ENCODE data around the gene ARHGEF4. TPM values are rescaled to one million over a fixed set of nuclear protein-coding genes. Genes with fewer than 3 reads are reported as not detected.

ARHGEF4 gene
- total RNA-seq, 1 donor from 2014 or later: 0.10 TPM

- no peaks in the 10 kb centered on the region for H3K4me1 Mint-ChIP-seq (ENCODE audit: low read depth)
- peaks cover 16% of the 10 kb centered on the region for H3K27me3 Mint-ChIP-seq (ENCODE audit: insufficient read depth)
- H3K36me3 Mint-ChIP-seq (ENCODE audit: low read depth): no peaks in the 10 kb centered on the region
- no peak overlapping the region for H3K27ac Mint-ChIP-seq
- intact Hi-C loops (cut with micrococcal nuclease): no loop called here
- no peak for DNase-seq (ENCODE audit: low spot score)
- no peak overlapping the region for H3K4me3 Mint-ChIP-seq
- H3K9me3 Mint-ChIP-seq: no peaks in the 10 kb centered on the region
These were observed 191.1 kb downstream of the ARHGEF4 start for GRCh38 chr2:131027566-131028528.

GRCh38 chr2:131029812-131030211, 193.1 kb downstream of the ARHGEF4 start:
- no peak overlapping the region for H3K4me3 Mint-ChIP-seq
- H3K4me1 Mint-ChIP-seq (ENCODE audit: low read depth): no peaks in the 10 kb centered on the region
- H3K27ac Mint-ChIP-seq: no peak overlapping the region
- H3K36me3 Mint-ChIP-seq (ENCODE audit: low read depth): no peaks in the 10 kb centered on the region
- DNase-seq (ENCODE audit: low spot score): no peak
- peaks cover 27% of the 10 kb centered on the region for H3K27me3 Mint-ChIP-seq (ENCODE audit: insufficient read depth)
- intact Hi-C loops (cut with micrococcal nuclease): no loop called here
- H3K9me3 Mint-ChIP-seq: no peaks in the 10 kb centered on the region

- no peak overlapping the region for H3K27ac Mint-ChIP-seq
- H3K27me3 Mint-ChIP-seq (ENCODE audit: insufficient read depth): peaks cover 21% of the 10 kb centered on the region
- no peak overlapping the region for H3K4me3 Mint-ChIP-seq
- no peak for DNase-seq (ENCODE audit: low spot score)
- intact Hi-C loops (cut with micrococcal nuclease): no loop called here
- H3K36me3 Mint-ChIP-seq (ENCODE audit: low read depth): no peaks in the 10 kb centered on the region
- H3K9me3 Mint-ChIP-seq: no peaks in the 10 kb centered on the region
- no peaks in the 10 kb centered on the region for H3K4me1 Mint-ChIP-seq (ENCODE audit: low read depth)
These were observed 193.8 kb downstream of the ARHGEF4 start for GRCh38 chr2:131030478-131030971.

GRCh38 chr2:131031431-131031841, 194.7 kb downstream of the ARHGEF4 start:
- intact Hi-C loops (cut with micrococcal nuclease): no loop called here
- no peak for DNase-seq (ENCODE audit: low spot score)
- Mint-ChIP-seq H3K36me3 (ENCODE audit: low read depth) (no peaks in the 10 kb centered on the region), H3K27ac (no peak overlapping the region), H3K4me3 (no peak overlapping the region), H3K4me1 (ENCODE audit: low read depth) (no peaks in the 10 kb centered on the region), H3K9me3 (no peaks in the 10 kb centered on the region), H3K27me3 (ENCODE audit: insufficient read depth) (peaks cover 22% of the 10 kb centered on the region)

- H3K9me3 Mint-ChIP-seq: no peaks in the 10 kb centered on the region
- no peak overlapping the region for H3K27ac Mint-ChIP-seq
- DNase-seq (ENCODE audit: low spot score): no peak
- intact Hi-C loops (cut with micrococcal nuclease): no loop called here
- H3K4me3 Mint-ChIP-seq: no peak overlapping the region
- no peaks in the 10 kb centered on the region for H3K36me3 Mint-ChIP-seq (ENCODE audit: low read depth)
- no peaks in the 10 kb centered on the region for H3K4me1 Mint-ChIP-seq (ENCODE audit: low read depth)
- H3K27me3 Mint-ChIP-seq (ENCODE audit: insufficient read depth): peaks cover 22% of the 10 kb centered on the region
These were observed 195.2 kb downstream of the ARHGEF4 start for GRCh38 chr2:131031875-131032274.

- Mint-ChIP-seq H3K9me3 (no peaks in the 10 kb centered on the region), H3K27ac (no peak overlapping the region), H3K27me3 (ENCODE audit: insufficient read depth) (peaks cover 24% of the 10 kb centered on the region), H3K4me1 (ENCODE audit: low read depth) (no peaks in the 10 kb centered on the region), H3K4me3 (no peak overlapping the region), H3K36me3 (ENCODE audit: low read depth) (no peaks in the 10 kb centered on the region)
- intact Hi-C loops (cut with micrococcal nuclease): no loop called here
- no peak for DNase-seq (ENCODE audit: low spot score)
These were observed 195.7 kb downstream of the ARHGEF4 start for GRCh38 chr2:131032393-131032836.

- Mint-ChIP-seq H3K27ac (no peak overlapping the region), H3K4me1 (ENCODE audit: low read depth) (no peaks in the 10 kb centered on the region), H3K9me3 (no peaks in the 10 kb centered on the region), H3K27me3 (ENCODE audit: insufficient read depth) (peaks cover 29% of the 10 kb centered on the region), H3K36me3 (ENCODE audit: low read depth) (no peaks in the 10 kb centered on the region), H3K4me3 (no peak overlapping the region)
- intact Hi-C loops (cut with micrococcal nuclease): no loop called here
- DNase-seq (ENCODE audit: low spot score): no peak
These were observed 197.0 kb downstream of the ARHGEF4 start for GRCh38 chr2:131033786-131034121.

GRCh38 chr2:131034122-131035051, 197.7 kb downstream of the ARHGEF4 start:
- intact Hi-C loops (cut with micrococcal nuclease): no loop called here
- DNase-seq (ENCODE audit: low spot score): no peak
- no peak overlapping the region for H3K4me3 Mint-ChIP-seq
- no peaks in the 10 kb centered on the region for H3K36me3 Mint-ChIP-seq (ENCODE audit: low read depth)
- H3K27me3 Mint-ChIP-seq (ENCODE audit: insufficient read depth): peaks cover 29% of the 10 kb centered on the region
- H3K9me3 Mint-ChIP-seq: no peaks in the 10 kb centered on the region
- H3K4me1 Mint-ChIP-seq (ENCODE audit: low read depth): no peaks in the 10 kb centered on the region
- no peak overlapping the region for H3K27ac Mint-ChIP-seq

- intact Hi-C loops (cut with micrococcal nuclease): no loop called here
- H3K4me1 Mint-ChIP-seq (ENCODE audit: low read depth): no peaks in the 10 kb centered on the region
These were observed 198.6 kb downstream of the ARHGEF4 start for GRCh38 chr2:131035112-131035825.

GRCh38 chr2:131035826-131036231, 199.1 kb downstream of the ARHGEF4 start:
- no peak overlapping the region for H3K27ac Mint-ChIP-seq
- peaks cover 27% of the 10 kb centered on the region for H3K27me3 Mint-ChIP-seq (ENCODE audit: insufficient read depth)
- H3K36me3 Mint-ChIP-seq (ENCODE audit: low read depth): no peaks in the 10 kb centered on the region

More at GRCh38 chr2:131035112-131035825, 198.6 kb downstream of the ARHGEF4 start:
- Mint-ChIP-seq H3K27ac (no peak overlapping the region), H3K9me3 (no peaks in the 10 kb centered on the region), H3K36me3 (ENCODE audit: low read depth) (no peaks in the 10 kb centered on the region), H3K27me3 (ENCODE audit: insufficient read depth) (peaks cover 29% of the 10 kb centered on the region), H3K4me3 (no peak overlapping the region)
- DNase-seq (ENCODE audit: low spot score): no peak

GRCh38 chr2:131036269-131036668, 199.6 kb downstream of the ARHGEF4 start:
- Mint-ChIP-seq H3K9me3 (no peaks in the 10 kb centered on the region), H3K36me3 (ENCODE audit: low read depth) (no peaks in the 10 kb centered on the region), H3K4me3 (no peak overlapping the region), H3K27me3 (ENCODE audit: insufficient read depth) (peaks cover 28% of the 10 kb centered on the region), H3K27ac (no peak overlapping the region), H3K4me1 (ENCODE audit: low read depth) (peaks cover 5% of the 10 kb centered on the region)
- intact Hi-C loops (cut with micrococcal nuclease): no loop called here
- DNase-seq (ENCODE audit: low spot score): no peak

More at GRCh38 chr2:131035826-131036231, 199.1 kb downstream of the ARHGEF4 start:
- DNase-seq (ENCODE audit: low spot score): no peak
- intact Hi-C loops (cut with micrococcal nuclease): no loop called here
- Mint-ChIP-seq H3K4me3 (no peak overlapping the region), H3K4me1 (ENCODE audit: low read depth) (peaks cover under 1% of the 10 kb centered on the region), H3K9me3 (no peaks in the 10 kb centered on the region)

- Mint-ChIP-seq H3K27me3 (ENCODE audit: insufficient read depth) (peaks cover 28% of the 10 kb centered on the region), H3K36me3 (ENCODE audit: low read depth) (no peaks in the 10 kb centered on the region), H3K27ac (no peak overlapping the region), H3K4me3 (no peak overlapping the region), H3K9me3 (no peaks in the 10 kb centered on the region), H3K4me1 (ENCODE audit: low read depth) (peaks cover 11% of the 10 kb centered on the region)
- intact Hi-C loops (cut with micrococcal nuclease): no loop called here
- DNase-seq (ENCODE audit: low spot score): no peak
These were observed 200.1 kb downstream of the ARHGEF4 start for GRCh38 chr2:131036696-131037397.
